ENCODE results near the gene PTPN14.
"Not testable (repeated sequence)": the region's sequence is repeated elsewhere in the genome, so short reads cannot be mapped to it uniquely, and the experiment has no call there.

Gene PTPN14

GRCh38 chr1:214499732-214500131 lies 51.7 kb downstream of the PTPN14 start:
- no peak overlapping the region for H3K4me3 ChIP-seq (ENCODE audit: low read depth, low read length)
- no peak for DNase-seq (ENCODE audit: low read depth)
- TF ChIP-seq CTCF (IDR thresholded peaks at IDR 0.05; ENCODE audit: insufficient read depth, low read depth, low read length, missing control alignments), result no peak

- no peak for DNase-seq (ENCODE audit: low read depth)
- no peak overlapping the region for H3K4me3 ChIP-seq (ENCODE audit: low read depth, low read length)
- TF ChIP-seq CTCF (IDR thresholded peaks at IDR 0.05; ENCODE audit: insufficient read depth, low read depth, low read length, missing control alignments), result no peak
Observed at GRCh38 chr1:214498021-214498420, 53.4 kb downstream of the PTPN14 start.

- no peak overlapping the region for H3K4me3 ChIP-seq (ENCODE audit: low read depth, low read length)
- DNase-seq (ENCODE audit: low read depth), result no peak
- TF ChIP-seq CTCF (IDR thresholded peaks at IDR 0.05; ENCODE audit: insufficient read depth, low read depth, low read length, missing control alignments), result no peak
Observed at GRCh38 chr1:214496126-214496525, 55.3 kb downstream of the PTPN14 start.

GRCh38 chr1:214494706-214495105 lies 56.7 kb downstream of the PTPN14 start:
- DNase-seq (ENCODE audit: low read depth), result no peak
- no peak overlapping the region for H3K4me3 ChIP-seq (ENCODE audit: low read depth, low read length)
- TF ChIP-seq CTCF (IDR thresholded peaks at IDR 0.05; ENCODE audit: insufficient read depth, low read depth, low read length, missing control alignments), result no peak

GRCh38 chr1:214494179-214494578 lies 57.2 kb downstream of the PTPN14 start:
- DNase-seq (ENCODE audit: low read depth); H3K4me3 ChIP-seq (ENCODE audit: low read depth, low read length): not testable (repeated sequence)

GRCh38 chr1:214493126-214493796 lies 58.1 kb downstream of the PTPN14 start:
- DNase-seq (ENCODE audit: low read depth), result no peak
- TF ChIP-seq CTCF (IDR thresholded peaks at IDR 0.05; ENCODE audit: insufficient read depth, low read depth, low read length, missing control alignments), result no peak
- H3K4me3 ChIP-seq (ENCODE audit: low read depth, low read length), result no peak overlapping the region

- H3K4me3 ChIP-seq (ENCODE audit: low read depth, low read length), result no peak overlapping the region
- TF ChIP-seq CTCF (IDR thresholded peaks at IDR 0.05; ENCODE audit: insufficient read depth, low read depth, low read length, missing control alignments), result no peak
- DNase-seq (ENCODE audit: low read depth), result no peak
Observed at GRCh38 chr1:214492401-214493075, 58.9 kb downstream of the PTPN14 start.
